ENCODE data around the gene PYGO2. TPM values are rescaled to one million over a fixed set of nuclear protein-coding genes. Genes with fewer than 3 reads are reported as not detected.

Gene PYGO2
- total RNA-seq, 4 donors from 2014 or later: 13.4 to 23.9 (median 14.8) TPM

DNA sequence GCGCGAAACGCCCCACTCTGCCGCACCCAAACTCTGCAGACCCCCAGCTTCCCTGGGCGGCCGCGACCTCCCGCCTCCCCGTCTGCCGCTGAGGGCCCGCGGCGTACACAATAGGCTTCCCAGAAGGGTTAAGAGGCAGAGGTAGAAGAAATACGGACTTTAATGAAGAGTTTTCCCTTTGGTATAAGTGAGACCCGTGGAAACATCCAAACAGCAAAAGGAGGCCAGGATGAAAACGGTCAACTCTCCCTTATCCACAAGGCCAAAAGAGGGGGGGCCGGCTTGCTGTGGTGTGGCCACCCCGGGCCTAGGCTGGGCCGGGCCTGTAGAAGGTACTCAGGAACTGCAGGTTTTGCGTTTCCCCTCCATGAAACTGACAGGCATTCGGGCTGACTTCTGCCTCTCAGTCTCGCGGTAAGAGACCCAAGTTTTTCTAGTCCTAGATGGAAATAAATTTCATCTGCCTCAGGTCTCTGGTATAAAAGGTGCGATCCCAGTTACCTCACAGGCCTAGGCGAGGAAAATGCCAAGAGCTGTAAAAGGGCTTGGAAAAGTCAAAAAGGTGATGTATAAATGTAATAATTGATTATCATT is 671 bp upstream of the PYGO2 start:
- no peak for TF ChIP-seq CTCF (IDR thresholded peaks at IDR 0.05; ENCODE audit: low read depth)

DNA sequence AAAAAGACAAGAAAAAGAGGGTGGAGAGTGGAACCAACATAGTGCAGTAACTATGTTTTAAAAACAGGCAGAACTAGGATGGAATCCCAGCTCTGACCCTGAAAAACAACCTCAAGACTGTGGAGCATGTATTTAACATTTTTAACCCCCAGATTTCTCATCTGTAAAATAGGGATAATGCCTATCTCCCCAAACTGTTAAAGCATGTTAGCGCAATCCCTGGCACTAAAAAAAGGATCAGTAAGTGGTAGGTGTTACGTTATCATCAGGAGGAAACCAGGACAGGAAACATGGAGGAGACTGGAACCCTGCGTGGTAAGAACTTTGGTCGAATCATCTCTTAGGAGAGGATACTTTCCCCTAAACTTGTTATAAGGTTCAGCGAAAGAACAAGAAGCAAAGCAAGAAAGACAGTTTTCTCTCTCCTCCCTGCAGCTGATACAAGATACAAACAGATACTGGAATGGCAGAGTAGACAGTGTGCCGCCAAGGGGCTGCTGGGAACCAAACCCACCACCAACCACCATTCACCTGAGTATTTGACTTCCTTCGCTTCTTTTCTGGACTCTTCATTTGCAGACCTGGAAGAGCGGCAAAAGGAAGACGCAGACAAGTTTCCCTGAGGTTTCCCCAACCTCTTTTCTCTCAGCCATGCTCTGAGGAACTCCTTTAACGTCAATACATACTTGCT is 991 bp downstream of the PYGO2 start:
- no peak for TF ChIP-seq CTCF (IDR thresholded peaks at IDR 0.05; ENCODE audit: low read depth)

DNA sequence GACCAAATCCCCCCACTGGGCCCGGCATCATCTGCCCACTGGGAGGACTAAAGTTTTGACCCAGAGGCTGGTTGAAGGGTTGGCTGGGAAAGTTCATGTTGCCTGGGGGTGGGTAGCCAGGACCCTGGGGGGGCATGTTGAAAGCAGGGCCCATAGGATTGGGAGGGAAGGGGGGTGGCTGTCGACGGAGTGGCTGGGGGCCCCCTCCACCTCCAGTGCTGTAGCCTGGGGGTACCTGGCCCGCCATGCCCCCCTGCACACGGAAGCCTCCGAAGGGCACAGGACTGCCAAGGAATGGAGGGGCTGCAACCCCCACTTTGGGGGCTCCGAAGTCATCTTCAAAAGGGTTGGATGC is 2.2 kb downstream of the PYGO2 start:
- TF ChIP-seq CTCF (IDR thresholded peaks at IDR 0.05; ENCODE audit: low read depth): no peak

DNA sequence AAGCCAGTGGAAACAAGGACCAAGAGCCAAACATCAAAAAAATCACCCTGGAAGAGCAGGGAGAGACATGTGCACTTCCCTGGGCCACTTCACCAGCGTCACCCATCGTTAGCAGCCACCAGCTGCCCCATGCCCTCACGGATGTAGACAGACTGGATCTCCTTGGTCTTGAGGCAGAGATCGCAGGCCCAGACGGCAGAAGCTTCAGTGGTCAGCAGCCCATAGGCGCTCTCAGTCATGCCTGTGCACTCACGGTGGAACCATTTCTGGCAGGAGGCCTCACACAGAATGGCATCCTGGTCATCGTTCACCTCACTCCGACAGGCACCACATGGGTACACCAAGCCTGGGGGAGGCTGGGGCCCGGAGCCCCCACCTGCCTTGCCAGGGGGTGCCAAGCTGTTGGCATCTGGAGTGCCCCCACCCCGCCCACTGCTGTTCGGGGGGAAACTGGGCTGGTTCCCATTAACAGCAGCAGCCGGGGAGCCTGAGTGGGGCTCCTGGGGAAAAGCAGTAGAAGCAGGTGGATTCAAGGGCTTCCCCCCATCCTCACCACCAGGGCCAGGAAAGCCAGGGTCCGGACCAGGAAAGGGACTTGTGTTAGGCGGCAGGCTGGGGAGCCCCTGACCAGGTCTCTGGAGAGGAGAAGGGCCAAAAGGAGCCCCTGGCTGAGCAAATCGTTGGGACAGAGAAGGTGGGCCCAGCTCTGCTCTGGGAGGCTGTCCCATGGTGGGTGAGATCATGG is 2.7 kb downstream of the PYGO2 start:
- TF ChIP-seq CTCF (IDR thresholded peaks at IDR 0.05; ENCODE audit: low read depth): no peak

DNA sequence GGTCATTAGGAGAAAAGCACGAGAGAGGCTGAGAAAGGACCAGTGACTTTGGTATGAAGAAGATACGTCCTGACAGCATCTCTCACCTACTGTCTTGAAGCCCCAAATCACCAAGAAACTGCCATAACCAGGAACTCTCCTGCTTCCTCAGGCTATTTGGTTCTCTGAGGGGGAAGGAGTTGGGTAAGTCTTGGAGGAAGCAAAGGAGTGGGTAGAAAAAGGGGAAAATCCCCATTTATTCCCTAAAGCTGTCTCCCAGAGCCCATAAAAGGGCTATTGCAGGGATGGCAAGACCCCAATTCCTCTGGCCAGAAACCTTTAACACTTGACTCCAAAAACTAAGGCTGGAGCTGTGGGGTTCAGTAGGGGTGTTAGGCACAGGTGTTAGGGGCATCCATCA is 3.5 kb downstream of the PYGO2 start:
- TF ChIP-seq CTCF (IDR thresholded peaks at IDR 0.05; ENCODE audit: low read depth): no peak

DNA sequence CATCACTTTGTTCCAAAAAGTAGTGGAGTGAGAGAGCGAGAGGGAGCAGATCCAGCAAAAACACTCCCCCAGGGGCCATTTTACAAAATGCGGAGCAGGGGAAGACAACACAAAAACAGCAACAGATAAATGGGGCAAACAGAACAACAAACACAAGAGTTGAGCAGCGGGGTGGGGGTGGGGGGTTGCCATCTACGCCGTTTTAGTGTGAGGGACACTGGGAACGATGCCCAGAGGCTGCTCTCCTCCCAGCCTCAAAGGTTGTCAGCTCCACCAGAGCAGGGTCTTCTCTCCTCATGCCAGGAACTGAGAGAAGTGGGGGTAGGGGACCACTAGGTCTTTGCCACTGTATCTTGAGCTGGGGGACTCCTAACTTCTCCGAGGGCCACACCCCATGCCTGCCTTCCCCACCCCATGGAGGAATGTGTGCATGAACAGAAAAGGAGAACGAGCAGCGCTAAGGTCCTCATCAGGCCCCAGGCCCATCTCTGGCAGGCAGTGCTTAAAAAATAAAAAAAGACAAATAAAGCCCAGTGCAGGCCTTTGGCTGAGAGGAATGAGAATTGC is 4.4 kb downstream of the PYGO2 start:
- TF ChIP-seq CTCF (IDR thresholded peaks at IDR 0.05; ENCODE audit: low read depth): no peak

- no peak for TF ChIP-seq CTCF (IDR thresholded peaks at IDR 0.05; ENCODE audit: low read depth)
Measured at GRCh38 chr1:154956544-154956941, 5.0 kb downstream of the PYGO2 start.
